Sigmoid colon (tissue), 7 donors: ENCODE measurements around the gene FBXW8. TPM values are rescaled to one million over a fixed set of nuclear protein-coding genes. Genes with fewer than 3 reads are reported as not detected.

ENCODE experiments used
- DNase-seq: peaks from one replicate; pipeline ENCODE4 v3.0.0-alpha.2; 2019
- H3K27ac ChIP-seq, 4 donors: fragments of 200-600 bp; sonication (generic); one replicate each; pipeline ENCODE4 v1.5.1; 2016 to 2019; ENCODE audit warnings: mild to moderate bottlenecking in 1 of 4
- H3K27me3 ChIP-seq, 3 donors: fragments of 200-600 bp; sonication (generic); one replicate each; pipeline ENCODE4 v1.5.1; 2019; ENCODE audit warnings: mild to moderate bottlenecking in 1 of 3
- H3K36me3 ChIP-seq, 4 donors: fragments of 200-600 bp; sonication (generic); one replicate each; pipeline ENCODE4 v1.5.1; 2016 to 2019
- H3K4me1 ChIP-seq, 4 donors: fragments of 200-600 bp; sonication (generic); one replicate each; pipeline ENCODE4 v1.5.1; 2017 to 2019
- H3K4me3 ChIP-seq, 4 donors: fragments of 200-600 bp; sonication (generic); one replicate each; pipeline ENCODE4 v1.5.1; 2017 to 2019; ENCODE audit warnings: mild to moderate bottlenecking in 2 of 4, moderate library complexity in 1 of 4
- H3K9me3 ChIP-seq, 4 donors: fragments of 200-600 bp in 3 of 4; sonication (generic) in 3 of 4; one replicate each; pipeline versions ENCODE4 v1.5.1 to v1.6.1; 2013 to 2019
- CTCF ChIP-seq, 4 experiments: fragments of 450-650 bp in 3 of 4; fragments of 200-600 bp in 1 of 4; IDR thresholded peaks; one replicate each; pipeline ENCODE4 v1.5.1; 2016 to 2019; ENCODE audit warnings: antibody characterized with exemption in 4 of 4, mild to moderate bottlenecking in 3 of 4, moderate library complexity in 2 of 4
- EP300 ChIP-seq, 4 donors: sonication (generic); formaldehyde crosslinking; IDR thresholded peaks; one replicate each; pipeline ENCODE4 v1.6.1; 2017; ENCODE audit warnings: antibody characterized with exemption in 4 of 4
- POLR2A ChIP-seq, 2 donors: fragments of 450-650 bp; IDR thresholded peaks; one replicate each; pipeline ENCODE4 v1.6.1; 2016; ENCODE audit warnings: antibody characterized with exemption in 2 of 2, mild to moderate bottlenecking in 2 of 2, moderate library complexity in 2 of 2
- POLR2AphosphoS5 ChIP-seq, 4 donors: sonication (generic); formaldehyde crosslinking; IDR thresholded peaks; one replicate each; pipeline ENCODE4 v1.6.1; 2017; ENCODE audit warnings: antibody characterized with exemption in 4 of 4
- WGBS, 2 donors: extraction: QIAGEN DNeasy Blood & Tissue Kit; methylation state at CpG; one replicate each; pipeline ENCODE4 v1.1.7; 2013; 5-methylcytosine and 5-hydroxymethylcytosine counted together
- intact Hi-C: fragments of 100-400 bp; cut with DNase I; formaldehyde crosslinking; loops from one replicate; pipeline ENCODE4 v1.15.1; 2023
- polyA plus RNA-seq, 3 donors: library from polyadenylated mRNA; stranded (reverse); fragments of 200-250 nt; gene quantifications; one replicate each; pipeline ENCODE4 v1.2.3, GENCODE V29; 2013
- total RNA-seq, 4 donors: library from RNA; depleted of rRNA; stranded (reverse); fragments of >200 nt; gene quantifications; one replicate each; pipeline ENCODE4 v1.1.0, GENCODE V29; 2016
- donor health status: healthy with polysubstance abuse.
- donor health status: Bipolar disorder and iron deficiency.
- donor health status: healthy.

FBXW8 gene
- total and polyA plus RNA-seq, 7 donors: 2.3 to 19.1 (median 7.7) TPM

- WGBS, 2 donors: 88 to 92% methylated on average over 4 of the region's 4 CpGs
- peak; percentile 45 for DNase-seq
- intact Hi-C loops: no loop called here
- Histone ChIP-seq H3K4me3 (no peak overlapping the region), H3K4me1 (peaks cover 0 to 8% (median 2%) of the 10 kb centered on the region in 4 donors), H3K27me3 (no peaks in the 10 kb centered on the region), H3K36me3 (peaks cover 4 to 54% (median 24%) of the 10 kb centered on the region in 4 donors), H3K9me3 (no peaks in the 10 kb centered on the region), H3K27ac (no peak overlapping the region)
- TF ChIP-seq CTCF (IDR thresholded peaks at IDR 0.05) (no peak), POLR2AphosphoS5 (IDR thresholded peaks at IDR 0.05) (no peak), POLR2A (IDR thresholded peaks at IDR 0.05) (no peak), EP300 (IDR thresholded peaks at IDR 0.05) (no peak)
These were observed 115.6 kb downstream of the FBXW8 start for GRCh38 chr12:117026343-117026742.

GRCh38 chr12:117026921-117027250 is 116.1 kb downstream of the FBXW8 start:
- H3K27me3 ChIP-seq: no peaks in the 10 kb centered on the region
- intact Hi-C loops: no loop called here
- 89 to 95% methylated on average over 8 of the region's 8 CpGs for WGBS, 2 donors
- H3K4me3 ChIP-seq: no peak overlapping the region
- DNase-seq: peak; percentile 54
- H3K36me3 ChIP-seq: peaks cover 4 to 54% (median 22%) of the 10 kb centered on the region in 4 donors
- no peak overlapping the region for H3K27ac ChIP-seq
- no peak for TF ChIP-seq EP300 (IDR thresholded peaks at IDR 0.05)
- TF ChIP-seq POLR2AphosphoS5 (IDR thresholded peaks at IDR 0.05): no peak
- no peak for TF ChIP-seq POLR2A (IDR thresholded peaks at IDR 0.05)
- no peak for TF ChIP-seq CTCF (IDR thresholded peaks at IDR 0.05)
- H3K9me3 ChIP-seq: no peaks in the 10 kb centered on the region
- H3K4me1 ChIP-seq: peaks cover 0 to 8% (median 2%) of the 10 kb centered on the region in 4 donors

- peaks cover 0 to 10% (median 3%) of the 10 kb centered on the region in 4 donors for H3K4me1 ChIP-seq
- H3K9me3 ChIP-seq: no peaks in the 10 kb centered on the region
- intact Hi-C loops: no loop called here
- TF ChIP-seq CTCF (IDR thresholded peaks at IDR 0.05): no peak
- no peak for TF ChIP-seq EP300 (IDR thresholded peaks at IDR 0.05)
- no peak for TF ChIP-seq POLR2A (IDR thresholded peaks at IDR 0.05)
- no peak for TF ChIP-seq POLR2AphosphoS5 (IDR thresholded peaks at IDR 0.05)
- WGBS, 2 donors: 94 to 96% methylated on average over 38 of the region's 38 CpGs
- no peaks in the 10 kb centered on the region for H3K27me3 ChIP-seq
- DNase-seq: peak; percentile 52
- peaks cover 4 to 54% (median 22%) of the 10 kb centered on the region in 4 donors for H3K36me3 ChIP-seq
- H3K27ac ChIP-seq: no peak overlapping the region
- H3K4me3 ChIP-seq: no peak overlapping the region
These were observed 116.7 kb downstream of the FBXW8 start for GRCh38 chr12:117027251-117028086.

GRCh38 chr12:117028254-117028653 is 117.5 kb downstream of the FBXW8 start:
- Histone ChIP-seq H3K36me3 (peaks cover 4 to 54% (median 22%) of the 10 kb centered on the region in 4 donors), H3K27ac (no peak overlapping the region), H3K4me3 (no peak overlapping the region), H3K9me3 (no peaks in the 10 kb centered on the region), H3K27me3 (peaks cover 2 to 5% (median 3%) of the 10 kb centered on the region in 3 donors), H3K4me1 (peaks cover 0 to 17% (median 11%) of the 10 kb centered on the region in 4 donors)
- TF ChIP-seq CTCF (IDR thresholded peaks at IDR 0.05): no peak
- TF ChIP-seq EP300 (IDR thresholded peaks at IDR 0.05): no peak
- 91 to 93% methylated on average over 14 of the region's 14 CpGs for WGBS, 2 donors
- intact Hi-C loops: no loop called here
- peak; percentile 56 for DNase-seq
